OCI-M2 (cell line): ENCODE data around the gene RIPOR1.

Experiments used
- DNase-seq: peaks from one replicate; lab custom pipeline; 2025; ENCODE audit not compliant: unreplicated experiment; lab: John Stamatoyannopoulos, UW

RIPOR1 gene

DNA sequence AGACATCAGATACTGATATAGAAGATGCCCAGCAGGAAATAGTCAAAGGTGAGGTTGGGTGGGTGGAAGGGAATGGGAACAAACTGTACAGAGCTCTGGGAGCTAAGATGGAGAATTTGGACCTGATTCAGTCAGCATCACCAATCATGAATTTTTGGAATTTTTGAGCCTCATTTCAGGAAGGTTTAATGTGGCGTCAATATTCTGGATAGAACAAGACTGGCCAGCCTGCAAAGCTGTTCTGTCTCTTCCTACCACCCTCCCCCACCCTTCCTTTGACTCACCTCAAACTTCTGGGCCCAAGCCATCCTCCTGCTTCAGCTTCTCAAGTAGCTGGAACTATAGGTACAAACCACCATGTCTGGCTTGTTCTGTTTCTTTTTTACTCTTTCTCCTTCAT lies 66.3 kb downstream of the RIPOR1 start:
- no peak for DNase-seq
